HG02973 (cell line): ENCODE measurements around the gene RXFP3.

ENCODE experiments used
- ATAC-seq: cut with Tn5 transposase; IDR thresholded peaks from one replicate; pipeline ENCODE4 v1.9.1; 2021; ENCODE audit warnings: moderate library complexity; ENCODE audit not compliant: unreplicated experiment

Gene RXFP3

GRCh38 chr5:33976307-33976706 is 40.1 kb downstream of the RXFP3 start:
- ATAC-seq = no peak

- ATAC-seq = no peak
Measured at GRCh38 chr5:33978306-33978705, 42.1 kb downstream of the RXFP3 start.

DNA sequence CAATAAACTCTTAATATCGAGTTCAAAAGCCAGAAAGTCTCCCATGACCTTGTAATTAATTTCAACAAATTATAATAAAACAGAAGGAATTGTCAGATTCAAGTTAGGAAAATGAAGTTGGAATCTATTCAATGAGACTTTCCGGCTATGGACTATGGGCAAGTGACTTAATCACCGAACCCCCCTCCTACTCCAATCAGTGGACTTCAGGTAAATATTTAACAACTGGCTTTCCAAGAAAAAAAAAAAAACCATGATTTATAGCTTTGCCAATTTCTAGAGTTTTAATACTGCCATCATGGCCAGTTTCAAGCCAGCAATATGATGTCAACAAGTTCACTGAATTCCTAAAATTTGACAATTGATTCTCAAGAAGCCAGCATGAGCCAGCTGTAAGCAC is 43.8 kb downstream of the RXFP3 start:
- ATAC-seq = no peak

DNA sequence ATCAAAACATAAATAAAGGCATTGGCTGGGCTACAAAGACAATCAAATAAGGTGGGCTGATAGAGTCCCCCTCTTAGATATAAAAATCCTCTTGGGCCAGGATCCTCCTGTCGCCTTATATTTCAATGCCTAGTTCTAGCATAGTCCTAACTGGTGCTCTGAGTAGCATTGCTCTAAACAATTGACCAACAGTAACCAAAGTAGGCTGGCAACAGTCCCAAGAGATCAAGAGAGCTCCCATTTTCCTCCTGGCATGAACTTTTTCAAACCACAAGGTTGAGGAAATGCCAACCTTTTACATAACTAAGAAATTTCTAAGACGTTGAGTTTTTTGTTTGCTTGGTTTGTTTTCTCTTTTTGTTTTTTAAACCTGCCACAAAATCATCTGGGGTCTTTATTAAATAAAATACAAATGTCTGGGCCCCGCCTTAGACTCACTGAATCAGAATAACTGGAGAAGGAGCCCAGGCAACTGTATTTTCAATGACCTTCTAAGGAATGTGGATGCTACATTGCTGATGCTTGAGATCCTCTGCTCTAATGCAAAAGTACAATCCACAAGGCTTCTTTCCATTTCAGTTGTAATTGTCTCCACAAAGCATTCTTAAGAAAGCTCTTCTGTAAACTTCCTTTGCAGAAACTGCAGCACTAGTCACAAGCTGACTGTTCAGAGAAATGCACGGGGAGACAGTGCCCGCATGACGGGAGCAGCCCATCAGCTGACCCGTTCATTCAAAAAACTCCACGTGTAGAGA is 45.4 kb downstream of the RXFP3 start:
- no peak for ATAC-seq

DNA sequence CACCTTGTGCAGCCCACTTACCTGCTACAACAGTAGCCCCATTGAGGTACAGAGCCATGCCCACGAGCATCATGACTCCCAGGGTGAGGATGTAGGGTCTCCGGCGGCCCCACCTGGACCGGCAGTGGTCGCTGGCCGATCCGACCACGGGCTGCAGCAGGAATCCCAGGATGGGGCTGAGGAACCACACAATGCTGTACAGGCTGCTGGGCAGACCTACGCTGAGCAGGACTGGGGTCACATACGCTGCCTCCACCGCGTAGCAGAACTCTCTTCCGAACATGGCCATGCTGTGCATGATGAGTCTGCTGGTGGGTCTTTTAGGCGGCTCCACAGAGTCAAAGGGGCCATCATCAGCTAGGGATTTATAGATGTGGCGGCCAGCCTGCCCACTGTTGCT is 48.0 kb downstream of the RXFP3 start:
- ATAC-seq = no peak

- ATAC-seq = no peak
Measured at GRCh38 chr5:33984671-33985124, 48.5 kb downstream of the RXFP3 start, which contains the start of gene SLC45A2. SLC45A2 (minus strand) TSS chr5:33984693; CDS start chr5:33984583, 110 bp downstream.

- ATAC-seq = no peak
Measured at GRCh38 chr5:33985447-33985846, 49.3 kb downstream of the RXFP3 start.
